ENCODE results near the gene EIF4E2. TPM values are rescaled to one million over a fixed set of nuclear protein-coding genes. Genes with fewer than 3 reads are reported as not detected.
A peak's percentile ranks its signal among the peaks of the same experiment; 100 is the strongest.

EIF4E2 gene
- total RNA-seq, 2 donors from 2014 or later = 99.5 to 109 TPM

DNA sequence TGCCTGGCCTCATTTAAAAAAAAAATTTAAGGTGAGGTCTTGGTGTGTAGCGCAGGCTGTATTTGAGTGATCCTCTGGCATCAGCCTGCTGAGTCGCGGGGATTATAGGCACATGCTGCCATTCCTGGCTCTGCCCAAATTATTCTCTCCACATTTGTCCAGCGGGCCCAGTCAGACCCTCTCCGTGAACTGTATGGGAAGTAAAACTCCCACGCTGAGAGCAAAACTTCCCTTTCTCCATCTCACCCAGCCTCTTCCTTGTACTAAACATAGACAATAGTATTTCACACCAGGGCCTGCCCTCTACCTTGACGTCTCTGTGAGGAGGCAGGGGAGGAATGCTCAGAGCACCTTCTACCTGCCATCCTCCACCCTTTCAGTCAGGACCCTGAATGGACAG is 37.0 kb downstream of the EIF4E2 start:
- H3K9ac ChIP-seq (ENCODE audit: low read depth in 2 of 2, low read length in 2 of 2) = no peak overlapping the region
- no peak overlapping the region for H3K4me3 ChIP-seq
- TF ChIP-seq, protein P1, sequence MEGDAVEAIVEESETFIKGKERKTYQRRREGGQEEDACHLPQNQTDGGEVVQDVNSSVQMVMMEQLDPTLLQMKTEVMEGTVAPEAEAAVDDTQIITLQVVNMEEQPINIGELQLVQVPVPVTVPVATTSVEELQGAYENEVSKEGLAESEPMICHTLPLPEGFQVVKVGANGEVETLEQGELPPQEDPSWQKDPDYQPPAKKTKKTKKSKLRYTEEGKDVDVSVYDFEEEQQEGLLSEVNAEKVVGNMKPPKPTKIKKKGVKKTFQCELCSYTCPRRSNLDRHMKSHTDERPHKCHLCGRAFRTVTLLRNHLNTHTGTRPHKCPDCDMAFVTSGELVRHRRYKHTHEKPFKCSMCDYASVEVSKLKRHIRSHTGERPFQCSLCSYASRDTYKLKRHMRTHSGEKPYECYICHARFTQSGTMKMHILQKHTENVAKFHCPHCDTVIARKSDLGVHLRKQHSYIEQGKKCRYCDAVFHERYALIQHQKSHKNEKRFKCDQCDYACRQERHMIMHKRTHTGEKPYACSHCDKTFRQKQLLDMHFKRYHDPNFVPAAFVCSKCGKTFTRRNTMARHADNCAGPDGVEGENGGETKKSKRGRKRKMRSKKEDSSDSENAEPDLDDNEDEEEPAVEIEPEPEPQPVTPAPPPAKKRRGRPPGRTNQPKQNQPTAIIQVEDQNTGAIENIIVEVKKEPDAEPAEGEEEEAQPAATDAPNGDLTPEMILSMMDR (IDR thresholded peaks at IDR 0.05) = no peak
- no peaks in the 10 kb centered on the region for H3K36me3 ChIP-seq
- no peak for DNase-seq
- H3K27ac ChIP-seq = no peak overlapping the region
- peaks cover 16% of the 10 kb centered on the region for H3K4me1 ChIP-seq
- no peaks in the 10 kb centered on the region for H3K27me3 ChIP-seq
- H3K9me3 ChIP-seq = no peaks in the 10 kb centered on the region
- intact Hi-C loops (cut with DNase I) = no loop called here

DNA sequence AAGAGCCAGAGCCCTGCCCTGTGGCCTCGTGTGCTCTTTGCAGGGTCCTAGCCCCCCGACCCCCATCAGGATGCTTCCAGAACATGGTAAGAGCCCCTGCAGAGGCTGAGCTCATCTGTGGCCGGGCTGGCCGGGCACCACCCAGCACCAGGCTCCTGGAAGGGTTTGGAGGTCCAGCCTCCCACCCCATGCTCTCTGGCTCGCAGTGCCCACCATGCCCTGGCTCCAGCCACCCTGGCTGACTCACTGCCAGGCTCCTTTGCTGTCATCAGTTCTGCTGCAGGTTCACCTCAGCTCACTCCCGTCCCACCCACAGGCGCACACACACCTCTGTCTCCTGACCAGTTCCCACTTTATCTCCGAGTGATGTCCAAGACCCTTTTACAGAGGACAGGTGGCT is 37.5 kb downstream of the EIF4E2 start:
- H3K27ac ChIP-seq = peak overlapping the region; percentile 37
- H3K27me3 ChIP-seq = no peaks in the 10 kb centered on the region
- H3K9me3 ChIP-seq = no peaks in the 10 kb centered on the region
- no peak overlapping the region for H3K4me3 ChIP-seq
- H3K4me1 ChIP-seq = peaks cover 16% of the 10 kb centered on the region
- TF ChIP-seq, protein P1 (IDR thresholded peaks at IDR 0.05) = no peak
- intact Hi-C loops (cut with DNase I) = no loop called here
- H3K36me3 ChIP-seq = no peaks in the 10 kb centered on the region
- no peak for DNase-seq
- H3K9ac ChIP-seq (ENCODE audit: low read depth in 2 of 2, low read length in 2 of 2) = no peak overlapping the region

DNA sequence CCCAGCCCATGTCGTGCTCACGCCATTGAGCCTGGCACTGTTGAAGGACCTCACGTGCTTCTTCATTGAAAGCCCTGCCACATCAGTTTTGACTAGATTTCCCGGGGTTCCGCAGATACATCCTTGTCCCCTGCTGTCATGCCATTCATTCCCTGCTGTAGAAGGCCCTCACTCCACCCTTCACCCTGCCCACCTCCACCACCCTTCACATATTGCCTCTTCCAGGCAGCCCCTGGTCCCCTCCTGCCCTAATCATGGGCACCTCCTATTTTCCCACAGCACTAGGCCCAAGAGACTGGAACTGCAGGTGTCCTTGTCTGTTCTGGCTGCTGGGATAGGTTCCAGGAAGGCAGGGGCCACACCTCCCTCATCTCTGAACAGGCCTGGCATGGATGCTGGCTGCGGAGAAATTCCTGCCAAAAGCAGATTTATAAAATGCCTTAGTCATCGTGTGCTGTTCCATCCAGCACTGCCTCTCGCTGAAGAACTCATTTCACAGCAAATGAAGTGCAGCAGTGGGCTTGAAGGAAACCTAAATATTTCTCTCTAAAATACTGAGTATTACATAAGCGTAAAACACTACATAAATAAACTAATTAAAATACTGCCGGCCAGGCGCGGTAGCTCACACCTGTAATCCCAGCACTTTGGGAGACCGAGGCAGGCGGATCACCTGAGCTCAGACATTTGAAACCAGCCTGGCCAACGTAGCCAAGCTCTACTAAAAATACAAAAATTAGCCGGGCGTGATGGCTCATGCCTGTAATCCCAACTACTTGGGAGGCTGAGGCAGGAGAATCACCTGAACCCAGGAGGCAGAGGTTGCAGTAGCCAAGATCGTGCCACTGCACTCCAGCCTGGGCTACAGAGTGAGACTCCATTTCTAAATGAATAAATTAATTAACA is 38.4 kb downstream of the EIF4E2 start:
- Histone ChIP-seq H3K27me3 (no peaks in the 10 kb centered on the region), H3K9me3 (no peaks in the 10 kb centered on the region), H3K4me1 (peaks cover 16% of the 10 kb centered on the region), H3K27ac (peak overlapping the region; percentile 38), H3K4me3 (no peak overlapping the region), H3K36me3 (no peaks in the 10 kb centered on the region), H3K9ac (ENCODE audit: low read depth in 2 of 2, low read length in 2 of 2) (no peak overlapping the region)
- TF ChIP-seq, protein P1 (IDR thresholded peaks at IDR 0.05) = no peak
- intact Hi-C loops (cut with DNase I) = no loop called here
- DNase-seq = peak; percentile 84

DNA sequence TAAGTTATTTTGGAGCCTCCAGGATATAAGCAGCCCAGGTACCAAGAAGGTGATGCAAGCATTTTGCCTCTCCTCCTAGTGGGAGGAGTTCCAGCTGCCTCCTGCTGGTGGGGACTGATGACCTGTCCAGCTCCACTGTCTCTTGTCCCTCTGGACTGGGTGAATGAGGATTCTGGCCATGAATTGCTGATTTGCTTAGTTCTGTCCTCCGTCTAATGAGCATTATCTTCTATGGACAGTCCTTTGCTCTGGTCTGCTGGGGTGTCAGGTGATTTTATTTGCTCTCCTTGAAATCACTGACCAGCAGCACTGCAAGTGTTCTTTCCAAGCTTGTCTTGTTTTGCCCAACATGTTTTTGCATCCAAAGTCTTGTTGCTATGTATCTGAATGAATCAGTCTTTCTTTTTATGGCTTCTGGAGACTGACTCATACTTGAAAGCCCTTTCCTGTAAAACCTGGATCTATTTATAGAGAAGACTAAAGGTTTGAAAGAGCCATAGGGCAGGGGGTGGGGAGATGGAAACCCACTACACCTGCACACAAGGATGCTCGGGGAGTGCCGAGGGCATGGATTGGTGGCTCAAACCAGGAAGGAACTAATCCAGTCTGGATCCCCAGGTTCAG is 42.4 kb downstream of the EIF4E2 start:
- TF ChIP-seq, protein P1 (IDR thresholded peaks at IDR 0.05) = no peak
- Histone ChIP-seq H3K4me1 (peaks cover 18% of the 10 kb centered on the region), H3K36me3 (no peaks in the 10 kb centered on the region), H3K9ac (ENCODE audit: low read depth in 2 of 2, low read length in 2 of 2) (peak overlapping the region in 1 of 2 donors; percentile 16), H3K27me3 (no peaks in the 10 kb centered on the region), H3K9me3 (no peaks in the 10 kb centered on the region), H3K27ac (peak overlapping the region; percentile 48), H3K4me3 (no peak overlapping the region)
- peak; percentile 78 for DNase-seq
- intact Hi-C loops (cut with DNase I) = no loop called here

DNA sequence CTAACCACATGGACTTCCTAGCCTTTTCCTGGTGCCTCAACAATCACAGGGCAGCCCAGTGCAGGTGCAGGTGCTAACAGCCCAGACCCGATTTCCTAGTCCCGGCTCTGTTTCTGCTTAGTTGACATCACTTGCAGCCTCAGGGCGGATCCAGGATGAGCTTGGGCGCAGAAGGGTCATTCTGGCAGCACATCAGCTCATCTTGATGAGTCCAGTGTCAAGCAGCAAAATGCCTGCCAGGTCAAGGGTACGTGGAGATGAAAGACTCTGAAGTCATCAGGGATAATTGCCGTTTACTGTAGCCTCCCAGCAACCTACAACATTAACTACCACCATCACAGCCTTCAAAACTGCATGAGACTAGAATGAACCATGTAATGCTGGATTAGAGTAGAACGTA is 43.5 kb downstream of the EIF4E2 start:
- DNase-seq = no peak
- Histone ChIP-seq H3K9ac (ENCODE audit: low read depth in 2 of 2, low read length in 2 of 2) (no peak overlapping the region), H3K27me3 (no peaks in the 10 kb centered on the region), H3K4me3 (no peak overlapping the region), H3K36me3 (no peaks in the 10 kb centered on the region), H3K9me3 (no peaks in the 10 kb centered on the region), H3K4me1 (peaks cover 10% of the 10 kb centered on the region), H3K27ac (peak overlapping the region; percentile 23)
- TF ChIP-seq, protein P1 (IDR thresholded peaks at IDR 0.05) = no peak
- intact Hi-C loops (cut with DNase I) = no loop called here

All from colonic mucosa (tissue), 4 donors.